HepG2 (cell line): ENCODE results near the gene C2orf81. TPM values are rescaled to one million over a fixed set of nuclear protein-coding genes. Genes with fewer than 3 reads are reported as not detected.

Experiments used
- ATF7 ChIP-seq, 2 experiments: fragments of 450-650 bp in 1 of 2; sonication (generic) in 1 of 2; formaldehyde crosslinking in 1 of 2; IDR thresholded peaks; 2 replicates each; pipeline versions ENCODE4 v1.4.0 to v1.6.1; 2016 to 2020; ENCODE audit warnings: antibody characterized with exemption in 1 of 2, mild to moderate bottlenecking in 1 of 2, missing genetic modification reagents in 1 of 2
- BATF2 ChIP-seq: sonication (generic); formaldehyde crosslinking; IDR thresholded peaks from 2 replicates; pipeline ENCODE4 v1.8.0; 2022; ENCODE audit warnings: mild to moderate bottlenecking, missing genetic modification reagents, moderate library complexity
- CBX1 ChIP-seq: IDR thresholded peaks from one replicate; pipeline ENCODE4 v1.6.1; 2016; ENCODE audit warnings: antibody characterized with exemption, low read depth
- CREB1 ChIP-seq, 2 experiments: fragments of 450-650 bp in 1 of 2; IDR thresholded peaks; 2 replicates each; pipeline ENCODE4 v1.6.1; 2016 to 2017; ENCODE audit warnings: control low read depth in 1 of 2, mild to moderate bottlenecking in 1 of 2, missing compliant biosample characterization in 1 of 2, missing genetic modification characterization in 1 of 2
- DPF2 ChIP-seq: sonication (generic); formaldehyde crosslinking; IDR thresholded peaks from 2 replicates; pipeline ENCODE4 v1.4.0; 2020; ENCODE audit warnings: mild to moderate bottlenecking, low read depth, missing genetic modification reagents, borderline replicate concordance
- FOXA1 ChIP-seq, 2 experiments: fragments of 450-650 bp in 1 of 2; sonication (generic) in 1 of 2; formaldehyde crosslinking in 1 of 2; IDR thresholded peaks; 2 replicates each; pipeline versions ENCODE4 v1.4.0 to v1.6.1; 2016 to 2020; ENCODE audit warnings: missing genetic modification reagents in 1 of 2
- FOXP1 ChIP-seq, 2 experiments: fragments of 450-650 bp in 1 of 2; IDR thresholded peaks; 2 replicates each; pipeline ENCODE4 v1.6.1; 2017 to 2018; ENCODE audit warnings: antibody characterized with exemption in 1 of 2
- GFI1 ChIP-seq: sonication (generic); formaldehyde crosslinking; IDR thresholded peaks from 2 replicates; pipeline ENCODE4 v1.5.0; 2020; ENCODE audit warnings: missing genetic modification reagents, mild to moderate bottlenecking, borderline replicate concordance
- KLF11 ChIP-seq: IDR thresholded peaks from 2 replicates; pipeline ENCODE4 v1.6.1; 2016; ENCODE audit warnings: missing compliant biosample characterization
- MTA1 ChIP-seq: sonication (generic); formaldehyde crosslinking; IDR thresholded peaks from 2 replicates; pipeline ENCODE4 v1.4.0; 2020; ENCODE audit warnings: missing genetic modification reagents, mild to moderate bottlenecking, borderline replicate concordance
- MXI1 ChIP-seq: IDR thresholded peaks from 3 replicates; pipeline ENCODE4 v1.6.1; 2012; ENCODE audit warnings: low read depth, low read length, inconsistent platforms, borderline replicate concordance
- REXO4 ChIP-seq: sonication (generic); formaldehyde crosslinking; IDR thresholded peaks from 2 replicates; pipeline ENCODE4 v1.8.0; 2022; ENCODE audit warnings: missing genetic modification reagents, mild to moderate bottlenecking, borderline replicate concordance
- SAP130 ChIP-seq: IDR thresholded peaks from 2 replicates; pipeline ENCODE4 v1.6.1; 2016; ENCODE audit warnings: low read depth
- SNAPC2 ChIP-seq: sonication (generic); formaldehyde crosslinking; IDR thresholded peaks from 2 replicates; pipeline ENCODE4 v1.8.1; 2022; ENCODE audit warnings: mild to moderate bottlenecking, missing genetic modification reagents
- SNRNP70 ChIP-seq: fragments of 200-400 bp; formaldehyde crosslinking; IDR thresholded peaks from 2 replicates; pipeline ENCODE4 v1.6.1; 2017; ENCODE audit warnings: mild to moderate bottlenecking, low read depth, low read length, moderate library complexity
- TBX3 ChIP-seq: fragments of 450-650 bp; IDR thresholded peaks from 2 replicates; pipeline ENCODE4 v1.6.1; 2017; ENCODE audit warnings: antibody characterized with exemption, mild to moderate bottlenecking, inconsistent platforms, borderline replicate concordance
- TFAP4 ChIP-seq: sonication (generic); IDR thresholded peaks from 2 replicates; pipeline ENCODE4 v1.6.1; 2016; ENCODE audit warnings: low read depth, borderline replicate concordance
- TGIF2 ChIP-seq: IDR thresholded peaks from 2 replicates; pipeline ENCODE4 v1.6.1; 2016; ENCODE audit warnings: control low read depth, missing compliant biosample characterization
- U2AF1 ChIP-seq: fragments of 200-400 bp; formaldehyde crosslinking; optimal IDR thresholded peaks from 2 replicates; pipeline ENCODE3; 2017; ENCODE audit warnings: mild to moderate bottlenecking, low read depth, low read length
- ZBTB26 ChIP-seq: IDR thresholded peaks from 2 replicates; pipeline ENCODE4 v1.6.1; 2016; ENCODE audit warnings: missing compliant biosample characterization, missing genetic modification reagents, borderline replicate concordance
- ZBTB46 ChIP-seq: sonication (generic); formaldehyde crosslinking; IDR thresholded peaks from 2 replicates; pipeline ENCODE4 v1.4.0; 2020; ENCODE audit warnings: mild to moderate bottlenecking, missing genetic modification reagents, borderline replicate concordance
- ZNF230 ChIP-seq: sonication (generic); formaldehyde crosslinking; IDR thresholded peaks from 2 replicates; pipeline ENCODE4 v1.4.0; 2020; ENCODE audit warnings: mild to moderate bottlenecking, missing genetic modification reagents
- ZNF496 ChIP-seq: sonication (generic); formaldehyde crosslinking; IDR thresholded peaks from 2 replicates; pipeline ENCODE4 v1.8.1; 2023; ENCODE audit warnings: mild to moderate bottlenecking, moderate library complexity, missing genetic modification reagents; ENCODE audit not compliant: insufficient replicate concordance
- ZNF770 ChIP-seq: sonication (generic); formaldehyde crosslinking; IDR thresholded peaks from 2 replicates; pipeline ENCODE4 v1.5.0; 2020; ENCODE audit warnings: mild to moderate bottlenecking, missing genetic modification reagents
- ZSCAN25 ChIP-seq: sonication (generic); formaldehyde crosslinking; IDR thresholded peaks from 2 replicates; pipeline ENCODE4 v1.8.0; 2022; ENCODE audit warnings: mild to moderate bottlenecking, missing genetic modification reagents
- polyA plus RNA-seq, 8 experiments: library from polyadenylated mRNA; depleted of rRNA in 3 of 8; stranded (reverse) in 7 of 8; unstranded in 1 of 8; fragments of >200 nt; fragmentation: Illumina TruSeq in 4 of 8; extraction: Trizol in 4 of 8; gene quantifications; 2 replicates each; pipeline versions ENCODE4 v1.2.1 to v1.2.3, GENCODE V29; 2011 to 2016; ENCODE audit warnings: low read depth in 4 of 8, missing spikeins in 1 of 8, mixed read lengths in 1 of 8; ENCODE audit not compliant: insufficient read depth in 1 of 8
- total RNA-seq, 5 experiments: library from RNA; depleted of rRNA; stranded (reverse); fragments of >200 nt; fragmentation: Illumina TruSeq; extraction: Trizol; gene quantifications; 2 replicates each; pipeline ENCODE4 v1.2.3, GENCODE V29; 2016; ENCODE audit warnings: low read depth in 1 of 5

C2orf81 gene
- total and polyA plus RNA-seq, 2 of the 13 experiments (the other 11 are each of a cell fraction or from before 2014, with no cell fraction given) = 0.15 to 0.17 TPM

GRCh38 chr2:74425523-74425922 is 4.1 kb upstream of the C2orf81 start (continued):
- TF ChIP-seq ZBTB26 (CRISPR knock-in tag) (no peak), BATF2 (CRISPR knock-in tag) (0 out of 2 replicates have a peak, but pooled peaks have one; percentile 75), FOXP1 (IDR thresholded peaks at IDR 0.05) (no peak), FOXP1 (CRISPR knock-in tag; IDR thresholded peaks at IDR 0.05) (no peak), CBX1 (peak; percentile 5), SAP130 (CRISPR knock-in tag) (peak; percentile 67), ZNF770 (CRISPR knock-in tag) (no peak), SNAPC2 (CRISPR knock-in tag) (no peak), ZSCAN25 (no peak), CREB1 (IDR thresholded peaks at IDR 0.05) (no peak), CREB1 (CRISPR knock-in tag; IDR thresholded peaks at IDR 0.05) (no peak), TBX3 (no peak), U2AF1 (peak; percentile 17), ZNF496 (CRISPR knock-in tag) (no peak), MTA1 (CRISPR knock-in tag) (no peak), SNRNP70 (no peak), REXO4 (no peak), TGIF2 (CRISPR knock-in tag) (no peak), ATF7 (IDR thresholded peaks at IDR 0.05) (no peak), ATF7 (CRISPR knock-in tag; IDR thresholded peaks at IDR 0.05) (no peak), MXI1 (no peak), DPF2 (no peak), KLF11 (CRISPR knock-in tag) (no peak), GFI1 (CRISPR knock-in tag) (no peak), TFAP4 (peak; percentile 96), ZBTB46 (CRISPR knock-in tag) (no peak), FOXA1 (IDR thresholded peaks at IDR 0.05) (no peak), FOXA1 (CRISPR knock-in tag; IDR thresholded peaks at IDR 0.05) (0 out of 2 replicates have a peak, but pooled peaks have one; percentile 30), ZNF230 (no peak)
